Measurements from ENCODE around the gene PRSS56.

DNA sequence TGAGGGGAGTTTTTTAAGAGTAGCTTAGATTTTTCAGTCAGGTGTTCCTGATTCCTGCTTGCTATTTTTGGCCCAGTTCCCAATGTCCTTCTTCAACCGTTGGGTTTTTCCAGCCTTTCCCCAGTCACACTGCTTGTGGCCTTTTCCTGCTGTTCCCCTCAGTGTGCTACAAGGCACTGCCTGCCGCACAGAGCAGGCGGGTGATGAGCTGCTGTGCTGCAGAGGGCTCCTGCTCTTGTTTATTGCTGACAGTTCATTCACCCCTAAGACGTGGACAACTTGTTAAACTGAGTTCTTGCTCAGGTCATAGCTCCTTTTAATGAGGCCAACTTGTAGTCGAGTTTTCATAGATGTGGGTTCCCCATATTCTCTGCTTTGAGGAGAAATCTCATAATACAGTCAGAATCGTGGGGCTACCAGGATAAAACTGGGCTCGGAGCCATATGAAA lies 50.9 kb downstream of the PRSS56 start:
- no peak for TF ChIP-seq CTCF (optimal IDR thresholded peaks at IDR 0.05 in 1 of 3, IDR thresholded peaks at IDR 0.05 in 1 of 3, conservative IDR thresholded peaks at IDR 0.05 in 1 of 3; ENCODE audit: extremely low read depth in 1 of 3, insufficient read depth in 2 of 3, low read length in 3 of 3)
- TF ChIP-seq EZH2 (IDR thresholded peaks at IDR 0.05; ENCODE audit: low read length) = no peak
